Progenitor cell of endocrine pancreas (in vitro differentiated cells): ENCODE measurements around the gene RBFA. TPM values are rescaled to one million over a fixed set of nuclear protein-coding genes. Genes with fewer than 3 reads are reported as not detected.

Experiments used
- DNase-seq: peaks from one replicate; pipeline ENCODE4 v3.0.0; 2021; ENCODE audit warnings: low spot score; ENCODE audit not compliant: unreplicated experiment
- H3K27ac Mint-ChIP-seq: 2 replicates; pipeline ENCODE4 v1.8.0; 2021; ENCODE audit warnings: mild to moderate bottlenecking, moderate library complexity, mixed read lengths
- H3K27me3 Mint-ChIP-seq: 2 replicates; pipeline ENCODE4 v1.8.0; 2021; ENCODE audit warnings: mixed read lengths
- H3K36me3 Mint-ChIP-seq: 2 replicates; pipeline ENCODE4 v1.8.0; 2022; ENCODE audit warnings: mixed read lengths; ENCODE audit not compliant: insufficient read depth
- H3K4me1 Mint-ChIP-seq: 2 replicates; pipeline ENCODE4 v1.8.0; 2021; ENCODE audit warnings: low read depth, mixed read lengths
- H3K4me3 Mint-ChIP-seq: 2 replicates; pipeline ENCODE4 v1.8.0; 2021; ENCODE audit warnings: low read depth, mild to moderate bottlenecking, moderate library complexity, mixed read lengths
- H3K9me3 Mint-ChIP-seq: 2 replicates; pipeline ENCODE4 v1.8.0; 2021; ENCODE audit warnings: low read depth, mixed read lengths
- CTCF ChIP-seq: fragments of 200-600 bp; sonication (generic); IDR thresholded peaks from one replicate; pipeline ENCODE4 v1.5.0; 2021; ENCODE audit warnings: antibody characterized with exemption, mild to moderate bottlenecking; ENCODE audit not compliant: unreplicated experiment
- total RNA-seq: library from RNA; stranded (reverse); gene quantifications from 2 replicates; pipeline ENCODE4 v1.2.1, GENCODE V29; 2021

The RBFA gene
- total RNA-seq, 1 donor from 2014 or later, result 34.2 TPM

- Mint-ChIP-seq H3K36me3 (peaks cover 7% of the 10 kb centered on the region), H3K9me3 (peaks cover 7% of the 10 kb centered on the region), H3K4me1 (peaks cover 24% of the 10 kb centered on the region), H3K4me3 (peak overlapping the region; percentile 86), H3K27me3 (no peaks in the 10 kb centered on the region), H3K27ac (peak overlapping the region; percentile 95)
- TF ChIP-seq CTCF, result no peak
- no peak for DNase-seq
Observed at GRCh38 chr18:80033181-80034067, 810 bp upstream of the RBFA start.

- no peak for TF ChIP-seq CTCF
- H3K4me3 Mint-ChIP-seq, result peak overlapping the region; percentile 86
- no peaks in the 10 kb centered on the region for H3K27me3 Mint-ChIP-seq
- DNase-seq, result no peak
- peaks cover 12% of the 10 kb centered on the region for H3K36me3 Mint-ChIP-seq
- peaks cover 4% of the 10 kb centered on the region for H3K9me3 Mint-ChIP-seq
- H3K27ac Mint-ChIP-seq, result peak overlapping the region; percentile 86
- H3K4me1 Mint-ChIP-seq, result peaks cover 24% of the 10 kb centered on the region
Observed at GRCh38 chr18:80034852-80035406, 695 bp downstream of the RBFA start.

- peaks cover 11% of the 10 kb centered on the region for H3K36me3 Mint-ChIP-seq
- peak overlapping the region; percentile 86 for H3K4me3 Mint-ChIP-seq
- H3K9me3 Mint-ChIP-seq, result no peaks in the 10 kb centered on the region
- no peak for TF ChIP-seq CTCF
- no peaks in the 10 kb centered on the region for H3K27me3 Mint-ChIP-seq
- no peak for DNase-seq
- no peak overlapping the region for H3K27ac Mint-ChIP-seq
- H3K4me1 Mint-ChIP-seq, result peaks cover 24% of the 10 kb centered on the region
Observed at GRCh38 chr18:80035997-80036396, 1.8 kb downstream of the RBFA start.

GRCh38 chr18:80037300-80037699 is 3.1 kb downstream of the RBFA start:
- Mint-ChIP-seq H3K27me3 (no peaks in the 10 kb centered on the region), H3K36me3 (peaks cover 14% of the 10 kb centered on the region), H3K9me3 (no peaks in the 10 kb centered on the region), H3K4me3 (no peak overlapping the region), H3K27ac (no peak overlapping the region), H3K4me1 (peaks cover 24% of the 10 kb centered on the region)
- DNase-seq, result no peak
- TF ChIP-seq CTCF, result no peak

GRCh38 chr18:80037869-80038630 is 3.8 kb downstream of the RBFA start:
- Mint-ChIP-seq H3K4me3 (no peak overlapping the region), H3K9me3 (no peaks in the 10 kb centered on the region), H3K27me3 (no peaks in the 10 kb centered on the region), H3K4me1 (peaks cover 22% of the 10 kb centered on the region), H3K36me3 (peaks cover 14% of the 10 kb centered on the region), H3K27ac (no peak overlapping the region)
- DNase-seq, result no peak
- no peak for TF ChIP-seq CTCF
